ENCODE data around the gene ALS2CL. TPM values are rescaled to one million over a fixed set of nuclear protein-coding genes. Genes with fewer than 3 reads are reported as not detected.

The ALS2CL gene
- total RNA-seq, 2 experiments from 2014 or later, result 15.5 to 16.6 TPM

DNA sequence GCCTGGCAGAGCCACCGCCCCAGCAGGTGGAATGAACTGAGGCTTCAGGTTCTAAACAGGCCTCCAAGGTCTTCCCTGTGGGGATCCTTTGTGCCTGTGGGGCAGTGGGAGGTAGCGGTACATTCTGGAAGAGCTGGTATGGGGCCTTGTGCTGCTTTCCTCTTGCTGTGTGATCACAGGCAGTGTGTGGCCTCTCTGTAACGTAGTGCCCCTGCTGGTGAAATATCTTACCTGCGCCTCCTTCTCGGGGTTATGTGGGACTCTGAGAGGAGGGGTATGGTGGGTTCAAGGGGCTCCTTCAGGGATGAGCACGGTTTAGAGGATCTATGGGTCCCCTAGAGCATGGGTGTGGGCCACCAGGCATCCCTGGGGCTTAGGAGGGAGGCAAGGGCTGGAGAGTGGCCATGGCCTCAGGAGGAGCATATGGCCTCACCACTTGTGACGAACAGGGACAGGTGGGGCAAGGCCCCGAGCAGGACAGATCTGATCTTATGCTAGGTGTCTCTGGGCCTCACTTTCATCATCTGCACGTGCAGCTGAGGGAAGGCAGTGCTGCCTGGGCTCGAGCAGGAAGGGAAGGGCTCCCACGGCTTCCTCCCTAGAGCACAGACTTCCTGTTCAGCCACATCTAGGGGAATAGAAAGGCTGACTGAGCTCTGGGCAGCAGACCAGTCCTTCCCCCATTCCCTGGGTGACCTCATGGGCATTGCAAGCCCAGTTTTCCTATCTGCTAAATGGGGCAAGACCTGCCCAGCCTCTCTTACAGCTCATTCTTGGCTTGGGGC lies 1.9 kb upstream of the ALS2CL start:
- POLR2A ChIA-PET, result no interaction called here
- no peaks in the 10 kb centered on the region for H3K9me3 Mint-ChIP-seq
- peak overlapping the region; percentile 88 for H3K27ac Mint-ChIP-seq
- peak overlapping the region; percentile 15 for H3K4me3 Mint-ChIP-seq
- H3K36me3 Mint-ChIP-seq (ENCODE audit: low read depth), result no peaks in the 10 kb centered on the region
- peak; percentile 51 for DNase-seq
- peaks cover 8% of the 10 kb centered on the region for H3K27me3 Mint-ChIP-seq
- CTCF ChIA-PET, result interaction anchor here (0.8 to 2.8 kb wide), 7 partner anchors 9 to 206 kb away, joined by 3 to 10 read pairs (median 3); no protein-coding TSS in a partner anchor
- peaks cover 52% of the 10 kb centered on the region for H3K4me1 Mint-ChIP-seq

DNA sequence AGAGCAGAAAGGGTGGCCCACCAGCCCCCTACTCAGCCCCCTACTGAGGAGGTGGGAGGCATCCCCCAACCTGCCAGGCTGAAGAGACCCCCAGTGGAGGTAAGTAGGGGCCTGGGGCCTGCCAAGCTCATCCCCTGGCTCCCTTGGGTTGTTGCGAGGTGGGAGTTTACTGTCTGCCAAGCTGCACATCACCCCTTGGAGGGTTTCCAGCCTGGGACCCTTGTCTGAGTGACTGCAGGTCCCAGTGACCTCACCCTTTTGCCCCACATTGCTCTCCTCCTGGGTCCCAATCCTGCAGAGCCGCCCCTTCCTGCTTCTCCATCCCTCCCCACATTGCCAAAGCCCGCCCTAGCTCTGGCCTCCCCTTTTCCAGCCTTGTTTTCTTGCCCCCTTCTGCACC lies 1.0 kb upstream of the ALS2CL start:
- no peaks in the 10 kb centered on the region for H3K36me3 Mint-ChIP-seq (ENCODE audit: low read depth)
- H3K4me1 Mint-ChIP-seq, result peaks cover 57% of the 10 kb centered on the region
- ChIA-PET POLR2A (no interaction called here), CTCF (interaction anchor here (0.8 to 2.8 kb wide), 4 partner anchors 12 to 30 kb away, joined by 3 to 10 read pairs (median 3); no protein-coding TSS in a partner anchor)
- H3K4me3 Mint-ChIP-seq, result peak overlapping the region; percentile 50
- H3K27ac Mint-ChIP-seq, result peak overlapping the region; percentile 76
- DNase-seq, result no peak
- H3K9me3 Mint-ChIP-seq, result no peaks in the 10 kb centered on the region
- H3K27me3 Mint-ChIP-seq, result peaks cover 7% of the 10 kb centered on the region

DNA sequence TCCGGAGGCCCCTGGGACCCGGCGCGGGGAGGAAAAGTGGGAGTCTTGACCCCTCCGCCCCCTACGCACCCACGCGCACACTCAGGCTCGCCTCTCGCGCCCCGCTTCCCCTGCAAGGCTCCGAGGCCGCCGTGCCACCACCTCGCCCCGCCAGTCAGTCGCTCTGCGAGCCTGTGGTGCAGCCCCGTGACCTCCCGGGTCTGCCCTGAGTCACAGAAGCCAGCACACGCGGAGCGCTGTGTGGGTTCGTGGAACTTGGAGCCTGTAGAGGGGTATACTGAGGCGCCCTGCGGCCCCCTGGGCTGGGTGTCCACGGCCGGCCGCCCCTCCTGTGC lies 380 bp upstream of the ALS2CL start:
- Mint-ChIP-seq H3K4me1 (peaks cover 57% of the 10 kb centered on the region), H3K27ac (no peak overlapping the region), H3K9me3 (no peaks in the 10 kb centered on the region), H3K27me3 (peaks cover 7% of the 10 kb centered on the region), H3K4me3 (peak overlapping the region; percentile 44), H3K36me3 (ENCODE audit: low read depth) (no peaks in the 10 kb centered on the region)
- CTCF ChIA-PET, result interaction anchor here (0.6 to 1.3 kb wide), 3 partner anchors 26 to 152 kb away, joined by 3 read pairs; no protein-coding TSS in a partner anchor
- POLR2A ChIA-PET, result no interaction called here
- peak; percentile 41 for DNase-seq

DNA sequence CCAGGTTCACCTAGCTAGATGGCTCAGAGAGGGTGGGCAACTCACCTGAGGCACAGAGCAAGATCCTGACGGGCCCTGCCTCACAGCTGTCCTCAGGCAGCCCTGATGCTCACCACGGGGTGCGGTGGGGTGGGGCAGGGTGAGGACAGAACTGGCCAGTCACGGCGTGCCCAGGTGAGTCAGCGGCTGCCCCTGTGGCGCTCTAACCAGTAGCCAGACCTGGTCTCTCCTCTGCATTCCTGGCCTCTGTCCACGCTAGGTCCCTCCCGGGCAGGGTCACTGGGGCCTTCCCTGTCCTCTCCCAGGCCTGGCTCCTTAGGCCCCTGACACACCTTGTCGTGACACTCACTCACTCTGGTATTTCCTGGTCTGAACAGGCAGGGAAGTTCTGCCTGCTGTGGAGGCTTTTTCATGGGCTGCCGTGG lies 901 bp downstream of the ALS2CL start:
- no peak for DNase-seq
- POLR2A ChIA-PET, result no interaction called here
- CTCF ChIA-PET, result interaction anchor here (0.8 to 1.3 kb wide), 2 partner anchors 15 to 154 kb away, joined by 3 read pairs; no protein-coding TSS in a partner anchor
- Mint-ChIP-seq H3K4me1 (peaks cover 55% of the 10 kb centered on the region), H3K36me3 (ENCODE audit: low read depth) (no peaks in the 10 kb centered on the region), H3K27me3 (peaks cover 7% of the 10 kb centered on the region), H3K4me3 (peak overlapping the region; percentile 72), H3K9me3 (no peaks in the 10 kb centered on the region), H3K27ac (peak overlapping the region; percentile 87)

DNA sequence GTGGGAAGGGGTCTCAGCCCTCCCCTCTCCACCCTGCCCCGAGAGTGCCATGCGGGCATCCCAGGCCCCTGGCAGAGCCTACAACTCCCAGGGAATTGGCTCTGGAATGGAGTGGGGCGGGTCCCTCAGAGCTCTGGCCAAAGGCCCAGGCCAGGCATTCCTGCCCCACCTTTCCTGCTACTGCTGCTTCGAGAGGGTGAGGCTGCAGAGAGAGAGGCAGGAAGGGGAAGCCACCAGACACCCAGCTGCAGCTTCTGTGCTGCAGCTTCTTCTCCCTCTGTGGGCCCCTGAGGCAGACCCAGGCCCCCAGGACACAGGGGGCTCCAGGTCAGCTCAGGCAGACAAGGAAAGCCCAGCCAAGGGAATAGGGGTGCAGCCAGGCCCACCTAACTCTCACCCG lies 2.7 kb downstream of the ALS2CL start:
- Mint-ChIP-seq H3K27me3 (peaks cover 7% of the 10 kb centered on the region), H3K27ac (no peak overlapping the region), H3K4me3 (no peak overlapping the region), H3K36me3 (ENCODE audit: low read depth) (no peaks in the 10 kb centered on the region), H3K9me3 (no peaks in the 10 kb centered on the region), H3K4me1 (peaks cover 45% of the 10 kb centered on the region)
- POLR2A ChIA-PET, result no interaction called here
- CTCF ChIA-PET, result interaction anchor here (1.0 kb wide), 1 partner anchor 12 kb away, joined by 3 read pairs; no protein-coding TSS in a partner anchor
- peak; percentile 19 for DNase-seq

GRCh38 chr3:46685446-46685845 lies 8.0 kb downstream of the ALS2CL start:
- Mint-ChIP-seq H3K27ac (no peak overlapping the region), H3K4me3 (no peak overlapping the region), H3K27me3 (no peaks in the 10 kb centered on the region), H3K9me3 (no peaks in the 10 kb centered on the region), H3K4me1 (peaks cover 6% of the 10 kb centered on the region), H3K36me3 (ENCODE audit: low read depth) (no peaks in the 10 kb centered on the region)
- CTCF ChIA-PET, result no interaction called here
- no peak for DNase-seq
- POLR2A ChIA-PET, result no interaction called here

GRCh38 chr3:46684891-46685290 lies 8.6 kb downstream of the ALS2CL start:
- DNase-seq, result no peak
- ChIA-PET CTCF (interaction anchor here (1.2 to 1.6 kb wide), 2 partner anchors 9 to 55 kb away, joined by 3 to 5 read pairs; no protein-coding TSS in a partner anchor), POLR2A (no interaction called here)
- H3K36me3 Mint-ChIP-seq (ENCODE audit: low read depth), result no peaks in the 10 kb centered on the region
- no peaks in the 10 kb centered on the region for H3K27me3 Mint-ChIP-seq
- H3K4me3 Mint-ChIP-seq, result no peak overlapping the region
- H3K9me3 Mint-ChIP-seq, result no peaks in the 10 kb centered on the region
- peaks cover 2% of the 10 kb centered on the region for H3K4me1 Mint-ChIP-seq
- H3K27ac Mint-ChIP-seq, result no peak overlapping the region

GRCh38 chr3:46682974-46683373 lies 10.5 kb downstream of the ALS2CL start:
- H3K4me3 Mint-ChIP-seq, result no peak overlapping the region
- no peaks in the 10 kb centered on the region for H3K9me3 Mint-ChIP-seq
- no peaks in the 10 kb centered on the region for H3K27me3 Mint-ChIP-seq
- no peak for DNase-seq
- ChIA-PET CTCF (interaction anchor here (2.4 kb wide), 1 partner anchor 13 kb away, joined by 10 read pairs; no protein-coding TSS in a partner anchor), POLR2A (no interaction called here)
- H3K36me3 Mint-ChIP-seq (ENCODE audit: low read depth), result no peaks in the 10 kb centered on the region
- H3K4me1 Mint-ChIP-seq, result no peaks in the 10 kb centered on the region
- no peak overlapping the region for H3K27ac Mint-ChIP-seq

- H3K9me3 Mint-ChIP-seq, result no peaks in the 10 kb centered on the region
- CTCF ChIA-PET, result interaction anchor here (2.4 kb wide), 1 partner anchor 14 kb away, joined by 10 read pairs; no protein-coding TSS in a partner anchor
- POLR2A ChIA-PET, result no interaction called here
- H3K4me3 Mint-ChIP-seq, result no peak overlapping the region
- no peaks in the 10 kb centered on the region for H3K36me3 Mint-ChIP-seq (ENCODE audit: low read depth)
- no peak overlapping the region for H3K27ac Mint-ChIP-seq
- no peaks in the 10 kb centered on the region for H3K4me1 Mint-ChIP-seq
- H3K27me3 Mint-ChIP-seq, result no peaks in the 10 kb centered on the region
- no peak for DNase-seq
Observed at GRCh38 chr3:46681856-46682540, 11.5 kb downstream of the ALS2CL start.

- POLR2A ChIA-PET, result no interaction called here
- no peaks in the 10 kb centered on the region for H3K36me3 Mint-ChIP-seq (ENCODE audit: low read depth)
- H3K27me3 Mint-ChIP-seq, result no peaks in the 10 kb centered on the region
- H3K27ac Mint-ChIP-seq, result no peak overlapping the region
- no peaks in the 10 kb centered on the region for H3K4me1 Mint-ChIP-seq
- H3K4me3 Mint-ChIP-seq, result no peak overlapping the region
- CTCF ChIA-PET, result no interaction called here
- DNase-seq, result no peak
- H3K9me3 Mint-ChIP-seq, result no peaks in the 10 kb centered on the region
Observed at GRCh38 chr3:46681387-46681786, 12.1 kb downstream of the ALS2CL start.

DNA sequence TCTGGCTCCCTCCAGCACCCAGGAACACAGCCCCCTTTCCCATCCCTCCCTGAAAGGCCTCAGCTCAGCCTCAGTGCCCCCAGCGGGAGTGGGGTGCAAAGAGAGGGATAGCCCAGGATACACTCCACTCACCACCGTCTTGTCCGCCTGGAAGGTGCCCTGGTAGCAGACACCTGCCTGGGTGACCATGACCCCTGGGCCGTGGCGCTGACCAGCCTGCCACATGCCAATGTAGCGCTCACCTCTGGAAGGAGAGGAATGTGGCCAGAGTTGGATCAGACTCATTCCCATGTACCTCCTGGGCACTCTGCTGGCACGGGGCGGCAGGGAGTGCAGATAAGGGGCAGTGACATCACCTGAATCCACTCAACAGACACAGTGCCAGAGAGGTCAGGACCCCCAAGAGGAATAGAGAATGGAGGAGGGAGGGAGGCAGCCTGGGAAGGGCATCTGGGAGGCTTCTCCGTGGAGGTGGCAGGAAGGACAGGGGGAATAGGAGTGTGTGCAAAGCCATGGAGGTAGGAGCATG lies 13.1 kb downstream of the ALS2CL start:
- H3K9me3 Mint-ChIP-seq, result no peaks in the 10 kb centered on the region
- H3K4me3 Mint-ChIP-seq, result no peak overlapping the region
- no peaks in the 10 kb centered on the region for H3K36me3 Mint-ChIP-seq (ENCODE audit: low read depth)
- CTCF ChIA-PET, result no interaction called here
- no peaks in the 10 kb centered on the region for H3K27me3 Mint-ChIP-seq
- no peak for DNase-seq
- no peaks in the 10 kb centered on the region for H3K4me1 Mint-ChIP-seq
- H3K27ac Mint-ChIP-seq, result no peak overlapping the region
- POLR2A ChIA-PET, result no interaction called here

- Mint-ChIP-seq H3K27ac (no peak overlapping the region), H3K9me3 (no peaks in the 10 kb centered on the region), H3K4me3 (no peak overlapping the region), H3K4me1 (no peaks in the 10 kb centered on the region), H3K36me3 (ENCODE audit: low read depth) (no peaks in the 10 kb centered on the region), H3K27me3 (no peaks in the 10 kb centered on the region)
- ChIA-PET CTCF (no interaction called here), POLR2A (no interaction called here)
- DNase-seq, result no peak
Observed at GRCh38 chr3:46679681-46680080, 13.8 kb downstream of the ALS2CL start.

DNA sequence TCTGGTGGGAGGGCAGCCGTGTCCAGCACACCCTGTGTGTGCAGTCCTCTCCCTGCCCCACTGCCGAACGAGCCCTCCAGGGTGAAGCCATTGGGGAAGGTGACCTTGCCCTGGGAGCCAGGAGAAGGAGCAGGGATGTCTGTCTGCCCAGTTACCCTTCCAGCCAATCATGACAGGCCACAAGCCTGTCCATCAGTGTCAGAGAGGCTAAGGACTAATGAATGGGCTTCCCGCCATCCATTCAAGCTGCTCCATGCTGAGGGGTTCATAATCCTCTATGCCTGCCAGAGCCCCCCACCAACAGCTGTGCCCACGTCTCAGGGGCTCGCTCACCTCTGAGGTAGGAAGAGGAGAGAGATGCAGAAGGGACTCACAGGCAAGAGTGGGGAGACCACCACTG lies 15.2 kb downstream of the ALS2CL start:
- Mint-ChIP-seq H3K4me1 (no peaks in the 10 kb centered on the region), H3K36me3 (ENCODE audit: low read depth) (no peaks in the 10 kb centered on the region), H3K4me3 (no peak overlapping the region), H3K27ac (no peak overlapping the region), H3K27me3 (no peaks in the 10 kb centered on the region), H3K9me3 (no peaks in the 10 kb centered on the region)
- POLR2A ChIA-PET, result no interaction called here
- no peak for DNase-seq
- CTCF ChIA-PET, result no interaction called here
